ENCODE measurements around the gene NEURL1B.

The NEURL1B gene

DNA sequence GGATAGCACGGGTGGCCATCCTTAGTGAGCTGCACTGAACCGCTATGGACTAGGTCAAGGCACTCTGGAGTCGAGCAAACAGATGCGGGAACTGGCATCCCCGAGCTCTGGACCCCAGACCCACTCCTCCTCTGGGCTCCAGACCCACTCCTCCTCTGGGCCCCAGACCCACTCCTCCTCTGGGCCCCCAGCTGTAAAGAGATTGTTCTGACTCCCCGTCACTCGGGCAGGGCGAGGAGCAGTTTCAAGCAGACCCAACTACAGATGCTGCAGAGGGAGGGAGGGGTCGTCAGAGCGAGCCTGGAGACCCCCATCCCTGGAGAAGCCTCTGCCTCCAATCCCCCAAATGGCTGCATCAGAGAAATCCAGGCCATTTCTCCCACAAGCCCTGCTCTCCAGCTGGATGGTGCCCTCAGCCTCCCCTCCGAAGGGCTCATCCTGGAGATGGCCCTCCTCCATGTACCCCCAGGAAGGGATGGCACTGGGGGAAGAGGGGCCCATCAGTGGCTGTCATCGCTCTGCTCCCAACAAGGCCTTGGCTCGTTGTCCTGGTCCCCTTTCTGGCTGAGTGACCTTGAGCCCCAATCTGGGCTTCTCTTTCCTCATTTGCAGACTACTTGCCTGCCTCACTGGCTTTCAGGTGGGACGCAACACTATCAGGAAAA, 91.3 kb downstream of the NEURL1B start:
- TF ChIP-seq, protein P1, sequence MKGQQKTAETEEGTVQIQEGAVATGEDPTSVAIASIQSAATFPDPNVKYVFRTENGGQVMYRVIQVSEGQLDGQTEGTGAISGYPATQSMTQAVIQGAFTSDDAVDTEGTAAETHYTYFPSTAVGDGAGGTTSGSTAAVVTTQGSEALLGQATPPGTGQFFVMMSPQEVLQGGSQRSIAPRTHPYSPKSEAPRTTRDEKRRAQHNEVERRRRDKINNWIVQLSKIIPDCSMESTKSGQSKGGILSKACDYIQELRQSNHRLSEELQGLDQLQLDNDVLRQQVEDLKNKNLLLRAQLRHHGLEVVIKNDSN (IDR thresholded peaks at IDR 0.05): no peak
- TF ChIP-seq ZBTB7A (IDR thresholded peaks at IDR 0.05; ENCODE audit: low read depth) (no peak), REST (IDR thresholded peaks at IDR 0.05; ENCODE audit: low read depth) (no peak), YY1 (IDR thresholded peaks at IDR 0.05; ENCODE audit: low read depth) (no peak), FOXM1 (IDR thresholded peaks at IDR 0.05; ENCODE audit: borderline replicate concordance, low read depth) (no peak), CEBPB (IDR thresholded peaks at IDR 0.05) (no peak), EP300 (IDR thresholded peaks at IDR 0.05; ENCODE audit: borderline replicate concordance) (no peak), TAF1 (IDR thresholded peaks at IDR 0.05; ENCODE audit: low read depth) (no peak), NFIC (IDR thresholded peaks at IDR 0.05) (no peak), EGR1 (IDR thresholded peaks at IDR 0.05) (no peak), TCF12 (IDR thresholded peaks at IDR 0.05; ENCODE audit: low read depth) (no peak), CREB1 (IDR thresholded peaks at IDR 0.05; ENCODE audit: low read depth) (no peak), TEAD4 (IDR thresholded peaks at IDR 0.05) (no peak), RAD21 (IDR thresholded peaks at IDR 0.05; ENCODE audit: low read depth) (no peak), MAX (IDR thresholded peaks at IDR 0.05) (no peak)

GRCh38 chr5:172733131-172733973, 92.3 kb downstream of the NEURL1B start:
- TF ChIP-seq NFIC (IDR thresholded peaks at IDR 0.05): no peak
- TF ChIP-seq REST (IDR thresholded peaks at IDR 0.05; ENCODE audit: low read depth): no peak
- TF ChIP-seq TEAD4 (IDR thresholded peaks at IDR 0.05): no peak
- no peak for TF ChIP-seq TAF1 (IDR thresholded peaks at IDR 0.05; ENCODE audit: low read depth)
- TF ChIP-seq FOXM1 (IDR thresholded peaks at IDR 0.05; ENCODE audit: borderline replicate concordance, low read depth): no peak
- no peak for TF ChIP-seq EGR1 (IDR thresholded peaks at IDR 0.05)
- no peak for TF ChIP-seq RAD21 (IDR thresholded peaks at IDR 0.05; ENCODE audit: low read depth)
- no peak for TF ChIP-seq YY1 (IDR thresholded peaks at IDR 0.05; ENCODE audit: low read depth)
- TF ChIP-seq TCF12 (IDR thresholded peaks at IDR 0.05; ENCODE audit: low read depth): no peak
- no peak for TF ChIP-seq EP300 (IDR thresholded peaks at IDR 0.05; ENCODE audit: borderline replicate concordance)
- no peak for TF ChIP-seq CREB1 (IDR thresholded peaks at IDR 0.05; ENCODE audit: low read depth)
- TF ChIP-seq, protein P1 (IDR thresholded peaks at IDR 0.05): no peak
- TF ChIP-seq MAX (IDR thresholded peaks at IDR 0.05): no peak
- no peak for TF ChIP-seq CEBPB (IDR thresholded peaks at IDR 0.05)
- TF ChIP-seq ZBTB7A (IDR thresholded peaks at IDR 0.05; ENCODE audit: low read depth): no peak

GRCh38 chr5:172733974-172734346, 92.9 kb downstream of the NEURL1B start:
- no peak for TF ChIP-seq EGR1 (IDR thresholded peaks at IDR 0.05)
- no peak for TF ChIP-seq CEBPB (IDR thresholded peaks at IDR 0.05)
- TF ChIP-seq RAD21 (IDR thresholded peaks at IDR 0.05; ENCODE audit: low read depth): no peak
- TF ChIP-seq MAX (IDR thresholded peaks at IDR 0.05): no peak
- TF ChIP-seq TAF1 (IDR thresholded peaks at IDR 0.05; ENCODE audit: low read depth): no peak
- no peak for TF ChIP-seq YY1 (IDR thresholded peaks at IDR 0.05; ENCODE audit: low read depth)
- TF ChIP-seq TEAD4 (IDR thresholded peaks at IDR 0.05): no peak
- no peak for TF ChIP-seq NFIC (IDR thresholded peaks at IDR 0.05)
- no peak for TF ChIP-seq REST (IDR thresholded peaks at IDR 0.05; ENCODE audit: low read depth)
- no peak for TF ChIP-seq FOXM1 (IDR thresholded peaks at IDR 0.05; ENCODE audit: borderline replicate concordance, low read depth)
- no peak for TF ChIP-seq TCF12 (IDR thresholded peaks at IDR 0.05; ENCODE audit: low read depth)
- no peak for TF ChIP-seq ZBTB7A (IDR thresholded peaks at IDR 0.05; ENCODE audit: low read depth)
- TF ChIP-seq, protein P1 (IDR thresholded peaks at IDR 0.05): no peak
- TF ChIP-seq EP300 (IDR thresholded peaks at IDR 0.05; ENCODE audit: borderline replicate concordance): no peak
- TF ChIP-seq CREB1 (IDR thresholded peaks at IDR 0.05; ENCODE audit: low read depth): no peak
